Bronchial epithelial cell (primary cell): ENCODE measurements around the gene PHLDA2. TPM values are rescaled to one million over a fixed set of nuclear protein-coding genes. Genes with fewer than 3 reads are reported as not detected.

Experiments used
- DNase-seq: peaks from one replicate; pipeline ENCODE4 v3.0.0-alpha.2; 2010; ENCODE audit warnings: low read depth
- FAIRE-seq: peaks from 2 replicates; lab custom pipeline; 2011; peaks lifted over from hg19 to GRCh38; lab: Jason Lieb, UNC
- H3K27me3 ChIP-seq: 2 replicates; pipeline ENCODE4 v1.5.1; 2011; ENCODE audit warnings: low read length; ENCODE audit not compliant: control insufficient read depth, insufficient read depth
- H3K36me3 ChIP-seq: 2 replicates; pipeline ENCODE4 v1.5.1; 2011; ENCODE audit warnings: low read length; ENCODE audit not compliant: control insufficient read depth, insufficient read depth
- H3K4me3 ChIP-seq: 2 replicates; pipeline ENCODE4 v1.5.1; 2011; ENCODE audit warnings: mild to moderate bottlenecking, low read depth, low read length, control low read depth
- total RNA-seq: library from RNA; depleted of rRNA; stranded (reverse); fragments of >200 nt; gene quantifications from 2 replicates; pipeline ENCODE4 v1.2.1, GENCODE V29; 2014
- TF ChIP-seq, protein P1 (sequence below): IDR thresholded peaks from 2 replicates; pipeline ENCODE4 v1.5.1; 2011; ENCODE audit warnings: mild to moderate bottlenecking, moderate library complexity, low read length, control low read depth, inconsistent platforms; ENCODE audit not compliant: insufficient read depth, severe bottlenecking

PHLDA2 gene
- total RNA-seq, 1 donor from 2014 or later, result 5.0 TPM

DNA sequence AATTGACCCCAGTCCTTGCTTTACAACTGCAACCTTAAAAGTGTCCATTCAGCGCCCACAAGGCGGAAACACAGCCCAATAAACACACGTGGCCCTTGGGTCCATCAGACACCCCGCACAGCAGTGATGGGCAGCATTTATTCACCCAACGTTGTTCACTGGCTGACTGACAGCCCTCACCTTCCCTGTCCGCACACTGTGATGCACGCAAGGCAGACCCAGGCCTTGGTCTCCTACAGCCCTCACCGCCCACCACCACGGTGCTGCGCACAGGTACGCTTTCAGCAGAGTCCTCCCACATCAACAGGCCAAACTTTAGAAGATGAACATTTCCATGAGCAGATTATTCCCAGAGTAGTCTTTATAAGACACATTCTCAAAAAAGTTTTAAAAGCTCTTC, 20.7 kb upstream of the PHLDA2 start:
- Histone ChIP-seq H3K4me3 (no peak overlapping the region), H3K27me3 (no peaks in the 10 kb centered on the region), H3K36me3 (peaks cover 34% of the 10 kb centered on the region)
- TF ChIP-seq, protein P1, sequence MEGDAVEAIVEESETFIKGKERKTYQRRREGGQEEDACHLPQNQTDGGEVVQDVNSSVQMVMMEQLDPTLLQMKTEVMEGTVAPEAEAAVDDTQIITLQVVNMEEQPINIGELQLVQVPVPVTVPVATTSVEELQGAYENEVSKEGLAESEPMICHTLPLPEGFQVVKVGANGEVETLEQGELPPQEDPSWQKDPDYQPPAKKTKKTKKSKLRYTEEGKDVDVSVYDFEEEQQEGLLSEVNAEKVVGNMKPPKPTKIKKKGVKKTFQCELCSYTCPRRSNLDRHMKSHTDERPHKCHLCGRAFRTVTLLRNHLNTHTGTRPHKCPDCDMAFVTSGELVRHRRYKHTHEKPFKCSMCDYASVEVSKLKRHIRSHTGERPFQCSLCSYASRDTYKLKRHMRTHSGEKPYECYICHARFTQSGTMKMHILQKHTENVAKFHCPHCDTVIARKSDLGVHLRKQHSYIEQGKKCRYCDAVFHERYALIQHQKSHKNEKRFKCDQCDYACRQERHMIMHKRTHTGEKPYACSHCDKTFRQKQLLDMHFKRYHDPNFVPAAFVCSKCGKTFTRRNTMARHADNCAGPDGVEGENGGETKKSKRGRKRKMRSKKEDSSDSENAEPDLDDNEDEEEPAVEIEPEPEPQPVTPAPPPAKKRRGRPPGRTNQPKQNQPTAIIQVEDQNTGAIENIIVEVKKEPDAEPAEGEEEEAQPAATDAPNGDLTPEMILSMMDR, result no peak
- FAIRE-seq (no peak), DNase-seq (no peak)

DNA sequence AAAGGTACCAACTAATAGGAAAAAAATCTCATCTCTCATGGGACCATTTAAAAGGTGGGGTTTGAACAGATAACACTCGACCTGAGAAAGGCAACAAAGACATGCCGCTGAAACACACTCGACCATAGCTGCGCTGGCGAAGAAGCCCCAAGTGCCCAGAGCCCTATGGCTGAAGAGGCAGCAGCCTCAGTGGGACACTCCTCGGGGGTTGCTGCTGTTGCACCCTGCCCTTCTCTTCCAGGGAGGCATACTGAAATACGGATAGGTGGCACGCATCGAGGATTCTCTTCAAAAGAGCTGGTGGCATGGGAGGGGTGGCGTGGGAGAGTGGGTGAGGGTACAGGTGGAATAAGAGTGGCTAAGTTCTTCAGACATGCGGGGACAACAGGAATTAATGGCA, 18.5 kb upstream of the PHLDA2 start:
- TF ChIP-seq, protein P1, result no peak
- DNase-seq (no peak), FAIRE-seq (no peak)
- Histone ChIP-seq H3K36me3 (peaks cover 29% of the 10 kb centered on the region), H3K27me3 (no peaks in the 10 kb centered on the region), H3K4me3 (no peak overlapping the region)

DNA sequence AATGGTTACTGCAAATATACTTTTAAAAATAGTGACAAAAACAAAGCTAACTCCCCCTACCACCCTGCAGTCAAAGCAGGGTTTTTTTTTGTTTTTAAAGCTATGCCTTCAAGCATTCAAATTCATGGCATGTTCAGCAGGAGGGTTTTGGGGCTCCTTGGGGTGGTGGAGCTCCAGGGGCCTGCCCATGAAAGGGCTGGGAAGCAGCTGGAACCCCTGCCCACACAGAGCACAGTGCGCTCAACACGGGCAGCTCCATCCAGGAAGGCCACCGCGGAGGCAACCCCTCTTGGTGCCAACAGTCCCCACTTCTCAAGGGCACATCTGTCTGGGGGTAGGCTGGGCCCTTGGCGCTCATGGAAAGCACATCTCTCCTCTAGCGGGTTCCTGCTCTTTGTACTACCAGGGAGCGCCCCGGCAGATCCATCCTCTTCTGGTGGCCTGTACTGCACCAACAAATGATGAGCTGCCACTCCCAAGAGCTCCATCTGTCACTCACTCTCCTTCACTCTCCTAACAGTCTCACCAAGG, 16.6 kb upstream of the PHLDA2 start:
- H3K4me3 ChIP-seq, result no peak overlapping the region
- no peak for FAIRE-seq
- no peaks in the 10 kb centered on the region for H3K27me3 ChIP-seq
- no peak for DNase-seq
- H3K36me3 ChIP-seq, result peaks cover 20% of the 10 kb centered on the region
- TF ChIP-seq, protein P1, result no peak

DNA sequence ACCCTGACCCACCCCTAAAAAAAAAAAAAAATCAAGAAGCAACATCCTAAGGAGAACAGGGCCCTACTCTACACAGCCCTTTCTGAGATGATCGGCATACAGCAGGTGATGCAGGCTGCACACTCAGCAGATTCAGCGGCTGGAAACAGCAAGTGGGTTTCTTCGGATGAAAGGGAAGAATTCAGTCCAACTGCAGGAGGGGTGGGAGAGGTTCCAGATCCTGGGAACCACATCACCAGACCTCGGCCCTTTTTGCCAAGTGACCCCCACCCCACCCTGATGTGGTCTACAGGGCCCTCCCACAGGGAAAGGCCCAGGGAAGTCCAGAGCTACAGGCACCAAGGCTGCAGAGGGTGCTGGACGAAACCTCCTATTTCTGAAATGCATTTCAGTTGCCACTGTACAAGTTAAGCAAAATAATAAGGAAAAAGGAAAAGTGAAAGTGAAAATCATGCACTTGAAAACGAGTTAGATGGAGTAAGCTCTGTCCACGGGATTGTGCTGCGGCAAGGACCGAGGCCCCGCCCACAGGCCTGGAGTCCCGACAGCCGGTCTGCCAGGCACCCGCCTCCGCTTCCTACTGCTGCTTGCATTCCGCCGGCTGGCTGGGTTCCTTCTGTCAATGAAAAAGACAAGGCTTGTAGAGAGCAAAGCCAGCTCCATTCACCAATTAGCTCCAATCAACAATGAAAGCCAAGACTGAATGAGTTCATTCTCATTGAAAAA, 16.0 kb upstream of the PHLDA2 start:
- FAIRE-seq (no peak), DNase-seq (peak; percentile 60)
- TF ChIP-seq, protein P1, result no peak
- H3K4me3 ChIP-seq, result no peak overlapping the region
- peaks cover 20% of the 10 kb centered on the region for H3K36me3 ChIP-seq
- H3K27me3 ChIP-seq, result no peaks in the 10 kb centered on the region

DNA sequence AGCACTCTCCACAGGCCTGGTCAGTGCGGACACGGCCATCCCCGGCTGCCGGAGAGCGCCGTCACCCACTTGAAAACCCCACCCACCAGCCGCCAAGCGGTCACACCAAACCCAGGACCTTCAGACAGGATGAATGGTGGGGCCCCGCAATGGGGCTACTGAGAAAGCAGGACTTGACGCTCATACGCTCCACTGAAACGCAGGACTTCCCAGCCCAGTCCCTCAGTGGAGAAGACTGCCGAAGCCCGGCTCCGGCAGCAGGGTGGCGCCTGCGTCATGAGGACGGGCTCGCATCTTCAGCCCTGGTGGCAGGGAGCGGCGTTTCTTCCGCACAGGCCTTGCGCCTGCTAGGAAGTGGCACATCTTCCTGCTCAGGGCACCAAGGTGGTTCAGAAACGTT, 15.3 kb upstream of the PHLDA2 start:
- Histone ChIP-seq H3K4me3 (no peak overlapping the region), H3K27me3 (no peaks in the 10 kb centered on the region), H3K36me3 (peaks cover 15% of the 10 kb centered on the region)
- TF ChIP-seq, protein P1, result no peak
- FAIRE-seq (no peak), DNase-seq (no peak)
